WTC11 (cell line): ENCODE measurements around the gene FOXO1. TPM values are rescaled to one million over a fixed set of nuclear protein-coding genes. Genes with fewer than 3 reads are reported as not detected.
A peak's percentile ranks its signal among the peaks of the same experiment; 100 is the strongest.

ENCODE experiments used
- ATAC-seq: fragments of 200-7000 bp; cut with Tn5 transposase; 2 replicates; pipeline ENCODE4 v1.10.0; 2021; ENCODE audit warnings: mild to moderate bottlenecking, moderate library complexity
- CTCF ChIA-PET: fragments of 300-600 bp; sonication (Branson Sonifier 250); formaldehyde crosslinking; loops from one replicate; lab custom pipeline; 2021; ENCODE audit warnings: antibody characterized with exemption; lab: Charles Lee
- POLR2A ChIA-PET: fragments of 350-600 bp; sonication (Branson Sonifier 250); formaldehyde crosslinking; loops from one replicate; lab custom pipeline; 2021; ENCODE audit warnings: antibody characterized with exemption; lab: Charles Lee
- DNase-seq: peaks from one replicate; pipeline ENCODE4 v3.0.0; 2021; ENCODE audit warnings: low spot score
- H3K27ac Mint-ChIP-seq: 2 replicates; pipeline ENCODE4 v1.8.0; 2021; ENCODE audit warnings: mixed read lengths
- H3K27me3 Mint-ChIP-seq: 2 replicates; pipeline ENCODE4 v1.8.0; 2021; ENCODE audit warnings: low read depth, mild to moderate bottlenecking, moderate library complexity, mixed read lengths
- H3K36me3 Mint-ChIP-seq: 2 replicates; pipeline ENCODE4 v1.8.0; 2021; ENCODE audit warnings: mixed read lengths
- H3K4me1 Mint-ChIP-seq: 2 replicates; pipeline ENCODE4 v1.8.0; 2022; ENCODE audit warnings: mixed read lengths
- H3K4me3 Mint-ChIP-seq: 2 replicates; pipeline ENCODE4 v1.8.0; 2021; ENCODE audit warnings: mild to moderate bottlenecking, moderate library complexity, mixed read lengths
- H3K9me3 Mint-ChIP-seq: 2 replicates; pipeline ENCODE4 v1.8.0; 2021; ENCODE audit warnings: mixed read lengths
- ATF3 ChIP-seq: sonication (generic); formaldehyde crosslinking; conservative IDR thresholded peaks from 2 replicates; pipeline ENCODE4 v1.8.1; 2022; ENCODE audit warnings: mild to moderate bottlenecking, missing genetic modification reagents
- CTCF ChIP-seq: fragments of 200-600 bp; IDR thresholded peaks from 2 replicates; pipeline ENCODE4 v1.8.0; 2022; ENCODE audit warnings: antibody characterized with exemption
- E2F1 ChIP-seq: sonication (generic); formaldehyde crosslinking; IDR thresholded peaks from 2 replicates; pipeline ENCODE4 v1.8.0; 2022; ENCODE audit warnings: mild to moderate bottlenecking, missing genetic modification reagents
- EMX1 ChIP-seq: fragments of 250-450 bp; sonication (Bioruptor Pico); IDR thresholded peaks from 2 replicates; pipeline ENCODE4 v1.8.0; 2021; ENCODE audit warnings: mild to moderate bottlenecking
- ERG ChIP-seq: fragments of 250-450 bp; sonication (Bioruptor Pico); IDR thresholded peaks from 2 replicates; pipeline ENCODE4 v1.8.0; 2021; ENCODE audit warnings: mild to moderate bottlenecking
- ESRRA ChIP-seq: sonication (generic); formaldehyde crosslinking; IDR thresholded peaks from 2 replicates; pipeline ENCODE4 v1.8.1; 2022; ENCODE audit warnings: mild to moderate bottlenecking, missing genetic modification reagents, borderline replicate concordance
- ETV6 ChIP-seq: sonication (generic); formaldehyde crosslinking; IDR thresholded peaks from 2 replicates; pipeline ENCODE4 v1.8.1; 2022; ENCODE audit warnings: mild to moderate bottlenecking, missing genetic modification reagents
- FOXJ3 ChIP-seq: sonication (generic); formaldehyde crosslinking; IDR thresholded peaks from 2 replicates; pipeline ENCODE4 v1.9.0; 2021; ENCODE audit warnings: missing genetic modification reagents, mild to moderate bottlenecking, borderline replicate concordance
- GTF2I ChIP-seq: fragments of 250-450 bp; sonication (Bioruptor Pico); conservative IDR thresholded peaks from 2 replicates; pipeline ENCODE4 v1.4.0; 2021; ENCODE audit warnings: mild to moderate bottlenecking
- JUN ChIP-seq: sonication (generic); formaldehyde crosslinking; IDR thresholded peaks from 2 replicates; pipeline ENCODE4 v1.8.0; 2023; ENCODE audit warnings: mild to moderate bottlenecking, missing genetic modification reagents
- NR3C1 ChIP-seq: sonication (generic); formaldehyde crosslinking; conservative IDR thresholded peaks from 2 replicates; pipeline ENCODE4 v1.8.1; 2023; ENCODE audit warnings: low read depth, mild to moderate bottlenecking, missing genetic modification reagents
- OVOL2 ChIP-seq: fragments of 250-450 bp; sonication (Bioruptor Pico); IDR thresholded peaks from 2 replicates; pipeline ENCODE4 v1.9.0; 2021; ENCODE audit warnings: mild to moderate bottlenecking, borderline replicate concordance
- RORB ChIP-seq: fragments of 250-450 bp; sonication (Bioruptor Pico); IDR thresholded peaks from 2 replicates; pipeline ENCODE4 v1.9.0; 2021; ENCODE audit warnings: mild to moderate bottlenecking
- SP1 ChIP-seq: sonication (generic); formaldehyde crosslinking; conservative IDR thresholded peaks from 2 replicates; pipeline ENCODE4 v1.8.1; 2022; ENCODE audit warnings: missing genetic modification reagents
- STAT6 ChIP-seq: sonication (generic); formaldehyde crosslinking; conservative IDR thresholded peaks from 2 replicates; pipeline ENCODE4 v1.8.1; 2023; ENCODE audit warnings: mild to moderate bottlenecking, low read depth, missing genetic modification reagents, moderate library complexity
- TCF7 ChIP-seq: sonication (generic); formaldehyde crosslinking; IDR thresholded peaks from 2 replicates; pipeline ENCODE4 v1.8.0; 2022; ENCODE audit warnings: mild to moderate bottlenecking, low read depth, missing genetic modification reagents, moderate library complexity
- TP53 ChIP-seq: sonication (generic); formaldehyde crosslinking; IDR thresholded peaks from 2 replicates; pipeline ENCODE4 v1.8.1; 2023; ENCODE audit warnings: mild to moderate bottlenecking, missing genetic modification reagents
- USF1 ChIP-seq: sonication (generic); formaldehyde crosslinking; IDR thresholded peaks from 2 replicates; pipeline ENCODE4 v1.8.0; 2022; ENCODE audit warnings: mild to moderate bottlenecking, missing genetic modification reagents
- ZNF232 ChIP-seq: sonication (generic); formaldehyde crosslinking; IDR thresholded peaks from 2 replicates; pipeline ENCODE4 v1.8.0; 2022; ENCODE audit warnings: mild to moderate bottlenecking, missing genetic modification reagents
- ZNF263 ChIP-seq: sonication (generic); formaldehyde crosslinking; IDR thresholded peaks from 2 replicates; pipeline ENCODE4 v1.8.1; 2022; ENCODE audit warnings: low read depth, mild to moderate bottlenecking, moderate library complexity, missing genetic modification reagents
- ZNF416 ChIP-seq: fragments of 250-450 bp; sonication (Bioruptor Pico); IDR thresholded peaks from 2 replicates; pipeline ENCODE4 v1.9.0; 2021; ENCODE audit warnings: mild to moderate bottlenecking, inconsistent platforms
- ZNF423 ChIP-seq: fragments of 250-450 bp; sonication (Bioruptor Pico); IDR thresholded peaks from 2 replicates; pipeline ENCODE4 v2.1.2; 2022; ENCODE audit warnings: mild to moderate bottlenecking, moderate library complexity
- total RNA-seq: library from RNA; stranded (reverse); gene quantifications from 3 replicates; pipeline ENCODE4 v1.2.3, GENCODE V29; 2021
- TF ChIP-seq, protein P1 (sequence below): sonication (generic); formaldehyde crosslinking; IDR thresholded peaks from 2 replicates; pipeline ENCODE4 v1.8.0; 2023; ENCODE audit warnings: missing genetic modification reagents
- TF ChIP-seq, protein P2 (sequence below): fragments of 250-450 bp; sonication (Bioruptor Pico); IDR thresholded peaks from 2 replicates; pipeline ENCODE4 v1.9.0; 2021; ENCODE audit warnings: mild to moderate bottlenecking
- TF ChIP-seq, protein P3 (sequence below): sonication (generic); formaldehyde crosslinking; IDR thresholded peaks from 2 replicates; pipeline ENCODE4 v1.8.1; 2023; ENCODE audit warnings: mild to moderate bottlenecking, missing genetic modification reagents

FOXO1 gene
- total RNA-seq, 1 experiment from 2014 or later, result 37.9 TPM

- H3K27ac Mint-ChIP-seq, result peak overlapping the region; percentile 45; the same call in 1 of the 2 replicates
- no peaks in the 10 kb centered on the region; the same call in 1 of the 2 replicates for H3K36me3 Mint-ChIP-seq
- no peaks in the 10 kb centered on the region for H3K27me3 Mint-ChIP-seq
- ATAC-seq (no peak), DNase-seq (no peak)
- peaks cover 4% of the 10 kb centered on the region for H3K9me3 Mint-ChIP-seq
- POLR2A ChIA-PET, result no interaction called here
- CTCF ChIA-PET, result no interaction called here
- peaks cover 16% of the 10 kb centered on the region for H3K4me1 Mint-ChIP-seq
- H3K4me3 Mint-ChIP-seq, result no peak overlapping the region
- TF ChIP-seq CTCF (no peak), OVOL2 (no peak), E2F1 (CRISPR knock-in tag) (no peak), ZNF423 (CRISPR knock-in tag) (no peak), JUN (no peak), ZNF416 (CRISPR knock-in tag) (no peak), STAT6 (no peak), ETV6 (CRISPR knock-in tag) (no peak), ESRRA (no peak), TCF7 (no peak), ERG (CRISPR knock-in tag) (no peak), SP1 (CRISPR knock-in tag) (no peak), ZNF263 (CRISPR knock-in tag) (no peak), ZNF232 (no peak)
- TF ChIP-seq, all 79 proteins: peak for 0
Observed at GRCh38 chr13:40534456-40534855, 132.0 kb downstream of the FOXO1 start.

DNA sequence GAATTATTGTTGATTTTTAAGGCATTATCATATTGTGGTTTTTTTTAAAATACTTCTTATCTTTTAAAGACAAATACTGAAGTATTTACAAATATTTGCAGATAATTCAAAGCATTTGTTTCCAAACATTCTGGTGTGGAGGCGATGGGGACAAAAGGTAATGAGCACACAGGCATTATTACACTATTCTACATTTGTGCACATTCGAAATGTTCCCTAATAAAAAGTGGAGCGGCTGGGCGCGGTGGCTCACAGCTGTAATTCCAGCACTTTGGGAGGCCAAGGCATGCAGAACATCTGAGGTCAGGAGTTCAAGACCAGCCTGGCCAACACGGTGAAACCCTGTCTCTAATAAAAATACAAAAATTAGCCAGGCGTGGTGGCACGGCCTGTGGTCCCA lies 133.4 kb downstream of the FOXO1 start:
- Mint-ChIP-seq H3K27me3 (no peaks in the 10 kb centered on the region), H3K36me3 (peaks cover 2% of the 10 kb centered on the region; the same call in 1 of the 2 replicates), H3K9me3 (peaks cover 6% of the 10 kb centered on the region), H3K4me3 (no peak overlapping the region), H3K27ac (no peak overlapping the region), H3K4me1 (peaks cover 15% of the 10 kb centered on the region)
- no peak for DNase-seq
- CTCF ChIA-PET, result no interaction called here
- POLR2A ChIA-PET, result no interaction called here
- no peak for ATAC-seq
- TF ChIP-seq USF1, result no peak
- TF ChIP-seq ETV6 (CRISPR knock-in tag), result no peak
- TF ChIP-seq NR3C1 (CRISPR knock-in tag), result no peak
- TF ChIP-seq FOXJ3 (CRISPR knock-in tag), result no peak
- TF ChIP-seq, protein P1, sequence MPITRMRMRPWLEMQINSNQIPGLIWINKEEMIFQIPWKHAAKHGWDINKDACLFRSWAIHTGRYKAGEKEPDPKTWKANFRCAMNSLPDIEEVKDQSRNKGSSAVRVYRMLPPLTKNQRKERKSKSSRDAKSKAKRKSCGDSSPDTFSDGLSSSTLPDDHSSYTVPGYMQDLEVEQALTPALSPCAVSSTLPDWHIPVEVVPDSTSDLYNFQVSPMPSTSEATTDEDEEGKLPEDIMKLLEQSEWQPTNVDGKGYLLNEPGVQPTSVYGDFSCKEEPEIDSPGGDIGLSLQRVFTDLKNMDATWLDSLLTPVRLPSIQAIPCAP (CRISPR knock-in tag), result no peak
- no peak for TF ChIP-seq ESRRA
- TF ChIP-seq, protein P2, sequence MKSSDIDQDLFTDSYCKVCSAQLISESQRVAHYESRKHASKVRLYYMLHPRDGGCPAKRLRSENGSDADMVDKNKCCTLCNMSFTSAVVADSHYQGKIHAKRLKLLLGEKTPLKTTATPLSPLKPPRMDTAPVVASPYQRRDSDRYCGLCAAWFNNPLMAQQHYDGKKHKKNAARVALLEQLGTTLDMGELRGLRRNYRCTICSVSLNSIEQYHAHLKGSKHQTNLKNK (CRISPR knock-in tag), result no peak
- TF ChIP-seq ZNF232, result no peak
- no peak for TF ChIP-seq ATF3 (CRISPR knock-in tag)
- TF ChIP-seq GTF2I, result no peak
- TF ChIP-seq, protein P3, sequence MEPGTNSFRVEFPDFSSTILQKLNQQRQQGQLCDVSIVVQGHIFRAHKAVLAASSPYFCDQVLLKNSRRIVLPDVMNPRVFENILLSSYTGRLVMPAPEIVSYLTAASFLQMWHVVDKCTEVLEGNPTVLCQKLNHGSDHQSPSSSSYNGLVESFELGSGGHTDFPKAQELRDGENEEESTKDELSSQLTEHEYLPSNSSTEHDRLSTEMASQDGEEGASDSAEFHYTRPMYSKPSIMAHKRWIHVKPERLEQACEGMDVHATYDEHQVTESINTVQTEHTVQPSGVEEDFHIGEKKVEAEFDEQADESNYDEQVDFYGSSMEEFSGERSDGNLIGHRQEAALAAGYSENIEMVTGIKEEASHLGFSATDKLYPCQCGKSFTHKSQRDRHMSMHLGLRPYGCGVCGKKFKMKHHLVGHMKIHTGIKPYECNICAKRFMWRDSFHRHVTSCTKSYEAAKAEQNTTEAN, result no peak
- no peak for TF ChIP-seq TP53 (CRISPR knock-in tag)
- TF ChIP-seq RORB, result no peak
- TF ChIP-seq EMX1, result no peak
